GM12878 (cell line): ENCODE results near the gene TKFC.

ENCODE experiments used
- ATF7 ChIP-seq: fragments of 450-650 bp; IDR thresholded peaks from 2 replicates; pipeline ENCODE4 v1.6.1; 2016; ENCODE audit warnings: low read depth, mild to moderate bottlenecking
- EP300 ChIP-seq, 2 experiments: fragments of 150-350 bp in 1 of 2; IDR thresholded peaks; 2 replicates each; pipeline ENCODE4 v1.6.1; 2011 to 2012; ENCODE audit warnings: low read depth in 2 of 2, low read length in 2 of 2, borderline replicate concordance in 1 of 2, improper control_type of control experiment in 1 of 2, inconsistent platforms in 1 of 2; ENCODE audit not compliant: control insufficient read depth in 1 of 2
- JUND ChIP-seq: IDR thresholded peaks from 2 replicates; pipeline ENCODE4 v1.6.1; 2012; ENCODE audit warnings: low read depth, mild to moderate bottlenecking, low read length, improper control_type of control experiment, moderate library complexity
- POLR2A ChIP-seq: IDR thresholded peaks from 2 replicates; pipeline ENCODE4 v1.6.1; 2011; ENCODE audit warnings: low read depth, mild to moderate bottlenecking, low read length
- POLR2AphosphoS5 ChIP-seq: IDR thresholded peaks from 2 replicates; pipeline ENCODE4 v1.6.1; 2011; ENCODE audit warnings: mild to moderate bottlenecking, low read length, inconsistent platforms
- SIX5 ChIP-seq: IDR thresholded peaks from 2 replicates; pipeline ENCODE4 v1.6.1; 2011; ENCODE audit warnings: mild to moderate bottlenecking, low read depth, low read length, moderate library complexity; ENCODE audit not compliant: severe bottlenecking
- TF ChIP-seq, protein P1 (sequence below): fragments of 450-650 bp; IDR thresholded peaks from 2 replicates; pipeline ENCODE4 v1.6.1; 2017; ENCODE audit warnings: mild to moderate bottlenecking

DNA sequence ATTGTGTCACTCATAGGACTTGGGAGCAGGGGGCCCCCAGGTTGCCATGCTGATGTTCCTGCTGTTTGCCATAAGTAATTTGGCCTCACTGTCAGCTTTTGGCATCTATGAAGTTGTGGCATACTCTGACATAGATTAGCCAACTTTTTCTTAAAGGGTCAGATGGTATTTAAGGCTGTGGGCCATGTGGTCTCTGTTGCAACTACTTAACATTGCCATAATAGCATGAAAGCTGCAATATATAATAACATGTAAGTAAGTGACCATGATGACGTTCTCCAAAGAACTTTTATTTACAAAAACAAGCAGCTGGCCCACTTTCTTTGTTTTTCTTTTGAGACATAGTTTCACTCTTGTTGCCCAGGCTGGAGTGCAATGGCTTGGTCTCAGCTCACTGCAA lies 57.1 kb downstream of the TKFC start:
- TF ChIP-seq EP300 (IDR thresholded peaks at IDR 0.05; ENCODE audit: borderline replicate concordance in 1 of 2, control insufficient read depth in 1 of 2, low read depth in 2 of 2, low read length in 2 of 2) (no peak), POLR2A (no peak), POLR2AphosphoS5 (no peak), SIX5 (no peak), ATF7 (no peak), JUND (no peak)
- TF ChIP-seq, protein P1, sequence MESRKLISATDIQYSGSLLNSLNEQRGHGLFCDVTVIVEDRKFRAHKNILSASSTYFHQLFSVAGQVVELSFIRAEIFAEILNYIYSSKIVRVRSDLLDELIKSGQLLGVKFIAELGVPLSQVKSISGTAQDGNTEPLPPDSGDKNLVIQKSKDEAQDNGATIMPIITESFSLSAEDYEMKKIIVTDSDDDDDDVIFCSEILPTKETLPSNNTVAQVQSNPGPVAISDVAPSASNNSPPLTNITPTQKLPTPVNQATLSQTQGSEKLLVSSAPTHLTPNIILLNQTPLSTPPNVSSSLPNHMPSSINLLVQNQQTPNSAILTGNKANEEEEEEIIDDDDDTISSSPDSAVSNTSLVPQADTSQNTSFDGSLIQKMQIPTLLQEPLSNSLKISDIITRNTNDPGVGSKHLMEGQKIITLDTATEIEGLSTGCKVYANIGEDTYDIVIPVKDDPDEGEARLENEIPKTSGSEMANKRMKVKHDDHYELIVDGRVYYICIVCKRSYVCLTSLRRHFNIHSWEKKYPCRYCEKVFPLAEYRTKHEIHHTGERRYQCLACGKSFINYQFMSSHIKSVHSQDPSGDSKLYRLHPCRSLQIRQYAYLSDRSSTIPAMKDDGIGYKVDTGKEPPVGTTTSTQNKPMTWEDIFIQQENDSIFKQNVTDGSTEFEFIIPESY: no peak
